Kidney capillary endothelial cell (primary cell): ENCODE data around the gene PALLD.

Experiments used
- DNase-seq: peaks from one replicate; pipeline ENCODE4 v3.0.0-alpha.2; 2018; ENCODE audit warnings: low spot score

The PALLD gene

GRCh38 chr4:168527560-168527959 is 30.7 kb downstream of the PALLD start:
- DNase-seq: no peak

DNA sequence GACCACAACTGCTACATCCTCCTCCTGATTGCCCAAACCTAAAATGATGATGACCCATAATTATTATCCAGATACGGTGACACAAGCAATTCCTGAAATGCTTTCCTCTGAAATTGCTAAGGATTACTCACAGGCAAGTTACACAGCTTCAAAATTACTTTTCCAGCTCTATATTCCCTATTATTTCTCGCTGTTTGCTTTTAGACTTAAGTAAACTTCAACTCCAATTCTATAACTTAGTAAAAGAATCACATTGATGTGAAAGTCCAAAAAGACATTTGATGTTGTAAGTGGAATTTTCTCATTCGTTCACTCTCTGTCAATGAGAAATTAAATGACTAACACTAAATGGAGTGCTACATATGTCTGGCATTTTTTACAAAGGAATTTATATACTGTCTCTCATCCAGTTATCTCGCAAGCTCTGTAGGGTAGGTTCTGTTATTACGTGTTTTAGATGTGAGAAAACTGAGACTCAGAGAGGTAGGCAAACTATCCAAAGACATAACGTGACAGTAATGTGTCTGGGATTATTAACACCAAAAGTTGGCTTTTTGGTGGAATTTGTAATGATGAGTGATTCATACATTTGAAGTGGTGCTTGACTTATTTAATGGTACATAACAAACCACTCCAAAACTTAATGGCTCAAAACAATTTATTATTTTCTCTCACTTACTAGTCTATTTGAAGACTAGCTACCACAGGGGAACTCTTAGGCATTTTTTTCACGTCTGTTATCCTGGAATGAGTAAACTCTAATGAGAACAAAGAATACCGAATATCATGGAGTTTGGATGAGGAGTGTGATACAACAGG is 31.5 kb downstream of the PALLD start:
- DNase-seq: no peak

GRCh38 chr4:168529257-168529656 is 32.4 kb downstream of the PALLD start:
- DNase-seq: no peak

- no peak for DNase-seq
These were observed 34.5 kb downstream of the PALLD start for GRCh38 chr4:168531305-168531704.

- DNase-seq: no peak
These were observed 37.7 kb downstream of the PALLD start for GRCh38 chr4:168534535-168534934.

GRCh38 chr4:168535689-168536088 is 38.8 kb downstream of the PALLD start:
- no peak for DNase-seq

DNA sequence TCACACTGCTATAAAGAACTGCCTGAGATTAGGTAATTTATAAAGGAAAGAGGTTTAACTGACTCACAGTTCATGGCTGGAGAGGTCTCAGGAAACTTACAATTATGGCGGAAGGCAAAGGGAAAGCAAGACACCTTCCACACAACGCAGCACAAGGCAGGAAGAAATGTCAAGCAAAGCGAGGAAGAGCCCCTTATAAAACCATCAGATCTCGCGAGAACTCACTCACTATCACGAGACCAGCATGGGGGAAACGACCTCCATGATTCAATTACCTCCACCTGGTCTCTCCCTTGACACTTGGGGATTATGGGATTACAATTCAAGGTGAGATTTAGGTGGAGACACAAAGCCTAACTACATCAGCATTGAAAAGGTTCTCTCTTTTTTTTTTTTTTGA is 39.6 kb downstream of the PALLD start:
- no peak for DNase-seq

- DNase-seq: no peak
These were observed 40.2 kb downstream of the PALLD start for GRCh38 chr4:168537086-168537485.

DNA sequence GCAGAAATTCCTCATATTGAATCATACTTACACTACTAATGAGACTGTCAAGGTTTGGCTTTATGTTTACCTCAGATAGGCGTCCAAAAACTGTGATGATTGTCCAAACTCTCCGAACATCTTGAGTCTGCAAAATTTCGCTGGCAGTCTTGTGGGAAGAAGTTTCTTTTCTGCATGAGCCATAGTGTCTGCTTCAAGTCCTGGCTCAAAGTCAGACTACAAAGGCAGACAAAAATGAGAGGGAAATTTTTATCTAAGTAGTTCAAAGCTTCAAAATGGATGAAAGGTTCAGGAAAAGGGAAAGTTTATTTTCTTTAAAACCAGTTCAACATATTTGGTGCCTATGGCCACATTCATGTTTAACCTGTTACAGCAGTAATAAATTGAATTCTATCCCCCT is 40.7 kb downstream of the PALLD start:
- DNase-seq: no peak

GRCh38 chr4:168538632-168539031 is 41.8 kb downstream of the PALLD start:
- DNase-seq: no peak

- DNase-seq: no peak
These were observed 43.2 kb downstream of the PALLD start for GRCh38 chr4:168540086-168540485.

GRCh38 chr4:168540503-168541265 is 43.8 kb downstream of the PALLD start:
- no peak for DNase-seq

GRCh38 chr4:168541266-168541953 is 44.6 kb downstream of the PALLD start:
- no peak for DNase-seq

- DNase-seq: no peak
These were observed 52.3 kb downstream of the PALLD start for GRCh38 chr4:168549143-168549542.

DNA sequence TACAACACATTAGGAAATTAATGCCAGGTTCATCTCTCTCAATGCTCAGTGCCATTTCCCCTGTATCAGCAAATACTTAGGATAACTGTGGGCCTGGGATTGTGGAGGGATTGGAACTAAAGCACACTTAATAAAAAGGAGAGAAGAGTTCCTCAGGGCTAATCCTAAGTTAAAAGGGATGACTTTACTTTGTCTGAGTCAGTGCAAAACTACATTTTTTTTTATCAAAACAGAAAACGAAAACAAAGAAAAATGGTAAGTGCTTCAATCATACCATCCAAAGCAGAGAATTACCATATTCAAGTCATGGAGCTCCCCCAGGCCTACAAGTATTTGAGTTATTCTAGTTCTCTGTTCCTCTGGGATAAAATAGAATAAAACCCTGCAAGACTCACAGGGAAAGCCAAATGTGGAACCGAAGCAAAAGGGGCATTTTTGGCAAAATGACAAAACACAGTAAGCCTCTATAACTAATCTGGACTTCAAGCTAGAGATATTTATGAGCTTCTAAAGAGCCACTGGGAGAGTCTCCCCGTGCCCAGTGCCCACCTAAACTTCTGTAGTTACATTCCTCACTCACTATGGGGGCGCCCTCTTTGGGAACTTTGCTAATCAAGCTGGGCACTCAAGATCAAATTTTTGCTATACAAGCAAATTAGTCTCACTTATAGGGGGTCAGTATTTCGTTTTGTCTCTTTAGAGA is 53.4 kb downstream of the PALLD start:
- no peak for DNase-seq

- DNase-seq: no peak
These were observed 54.4 kb downstream of the PALLD start for GRCh38 chr4:168551211-168551610.

DNA sequence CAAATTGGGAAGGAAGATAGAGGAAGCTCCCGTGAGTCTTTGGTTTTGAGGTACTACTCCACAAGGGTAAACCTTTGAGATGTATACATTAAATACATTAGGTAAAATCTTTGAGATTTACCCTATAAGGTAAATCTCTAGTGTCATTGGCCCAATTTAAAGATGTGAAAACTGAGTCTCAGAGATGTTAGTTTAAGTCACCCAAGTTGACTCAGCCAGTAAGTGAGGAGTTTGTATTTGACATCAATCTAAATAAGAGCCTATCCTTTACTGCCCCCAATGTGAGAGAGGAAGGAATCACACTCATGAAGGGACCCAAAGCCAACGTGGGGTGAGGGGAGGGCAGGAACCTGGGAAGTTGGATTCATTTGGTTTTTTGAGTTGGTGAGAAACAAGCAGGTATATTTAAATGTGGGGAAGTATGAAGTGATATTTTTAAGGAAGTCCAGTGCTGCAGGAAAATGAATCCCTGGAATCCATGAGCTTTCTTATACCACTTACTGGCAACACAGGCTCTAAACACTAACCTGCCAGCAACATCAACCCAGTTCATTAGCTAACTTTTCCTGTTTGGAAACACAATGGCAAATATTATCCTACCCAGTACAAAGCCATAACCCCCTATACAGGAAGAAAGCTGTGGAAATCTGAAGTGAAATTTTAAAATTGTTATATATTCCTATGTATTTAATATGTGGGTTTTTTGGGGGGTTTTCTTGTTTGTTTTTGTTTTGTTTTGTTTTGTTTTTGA is 55.3 kb downstream of the PALLD start:
- DNase-seq: no peak

DNA sequence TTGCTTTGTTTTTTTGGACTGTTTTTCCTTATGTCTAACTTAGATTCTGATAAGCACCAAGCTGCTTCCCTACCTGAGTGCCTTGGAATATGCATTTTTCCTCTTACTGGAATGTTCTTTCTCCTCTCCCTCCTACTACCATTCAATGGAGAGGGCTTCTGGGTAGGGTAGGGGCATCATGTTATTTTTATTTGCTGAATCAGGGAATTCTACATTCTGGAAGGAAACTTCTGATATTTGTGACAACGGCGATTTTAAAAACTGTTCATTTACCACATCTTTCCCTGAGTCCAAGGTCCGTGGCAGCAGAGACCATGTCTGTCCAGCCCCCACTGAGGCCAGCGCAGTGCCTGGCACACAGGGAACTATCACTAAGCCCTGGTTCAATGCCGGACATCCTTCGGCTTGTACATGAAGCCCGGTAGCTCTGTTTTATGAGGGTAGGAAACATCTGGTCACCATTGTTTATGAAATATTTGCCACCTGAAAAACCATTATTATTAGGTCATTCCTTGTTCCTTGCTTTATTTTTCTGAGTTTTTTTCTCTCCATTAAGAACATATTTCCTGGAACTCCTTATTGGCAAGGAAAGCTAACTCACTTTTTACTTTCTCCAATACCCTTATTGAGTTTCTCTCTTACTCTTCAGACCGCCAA is 57.0 kb downstream of the PALLD start:
- DNase-seq: no peak

DNA sequence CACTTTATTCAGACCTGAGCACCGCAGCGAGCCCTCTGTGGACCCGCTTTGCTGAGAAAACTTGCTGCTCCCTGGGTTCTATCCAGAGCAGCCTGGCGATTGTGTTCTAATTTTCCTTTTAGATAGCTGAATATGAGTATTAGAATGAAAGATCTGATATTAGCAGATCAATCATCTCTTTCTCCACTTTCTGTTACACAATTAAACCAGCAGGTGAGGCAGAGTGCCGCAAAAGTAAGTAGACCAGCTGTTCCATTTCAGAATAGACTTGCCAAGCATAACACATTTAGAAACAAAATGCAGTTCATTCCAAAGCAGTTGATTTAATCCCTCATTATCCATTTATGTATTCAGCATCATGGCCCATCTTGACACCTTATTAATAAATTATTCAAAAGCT is 58.6 kb downstream of the PALLD start:
- no peak for DNase-seq

- no peak for DNase-seq
These were observed 60.8 kb downstream of the PALLD start for GRCh38 chr4:168557658-168558057.

DNA sequence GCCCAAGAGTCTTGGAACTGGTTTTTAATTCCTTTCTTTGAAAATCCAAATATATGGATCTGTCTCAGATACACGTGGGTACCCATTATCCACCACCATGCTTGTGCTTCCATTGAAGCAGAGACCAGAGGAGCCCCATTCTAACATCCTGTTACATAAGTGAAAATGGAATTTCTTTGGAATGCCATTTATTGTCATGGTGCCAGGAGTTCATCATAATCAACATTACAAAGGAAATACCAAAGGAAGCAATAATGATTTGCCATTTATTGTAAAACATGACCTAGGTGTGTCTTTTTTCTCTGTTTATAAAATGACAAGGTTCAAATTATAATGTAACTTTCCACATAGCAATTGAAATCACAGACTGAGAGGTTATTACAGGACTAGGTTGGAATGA is 61.7 kb downstream of the PALLD start:
- peak; percentile 90 for DNase-seq
